ENCODE results near the gene SH2D5. TPM values are rescaled to one million over a fixed set of nuclear protein-coding genes. Genes with fewer than 3 reads are reported as not detected.
"Not testable (repeated sequence)": the region's sequence is repeated elsewhere in the genome, so short reads cannot be mapped to it uniquely, and the experiment has no call there.

Gene SH2D5
- total RNA-seq, 1 experiment from 2014 or later = 8.7 TPM

- H3K4me2 ChIP-seq (ENCODE audit: insufficient read depth, insufficient read length, low read length) = no peak overlapping the region
- H3K79me1 ChIP-seq (ENCODE audit: insufficient read depth, low read depth, low read length, poor library complexity, severe bottlenecking) = no peaks in the 10 kb centered on the region
- H2BK120ac ChIP-seq (ENCODE audit: low read depth, low read length, poor library complexity, severe bottlenecking) = no peak overlapping the region
- no peaks in the 10 kb centered on the region for H3K79me2 ChIP-seq (ENCODE audit: insufficient read depth, low read length)
- H3T11ph ChIP-seq (ENCODE audit: low read length) = no peak overlapping the region
- H2BK20ac ChIP-seq (ENCODE audit: low read depth, low read length, poor library complexity, severe bottlenecking) = no peak overlapping the region
- Mint-ChIP-seq H3K27me3 (ENCODE audit: low read depth) (peaks cover 49% of the 10 kb centered on the region), H3K4me1 (peaks cover 10 to 21% of the 10 kb centered on the region in 2 experiments), H3K36me3 (ENCODE audit: insufficient read depth in 1 of 3, low read depth in 3 of 3) (peaks cover 0 to 8% (median 0%) of the 10 kb centered on the region in 3 experiments; a peak in 1 of 7 replicates), H3K9me3 (no peaks in the 10 kb centered on the region), H3K4me3 (no peak overlapping the region), H3K27ac (no peak overlapping the region)
- WGBS (ENCODE audit: extremely low coverage, insufficient read length, low lambda C conversion rate) = no CpG with 5 or more reads among the region's 8 CpGs
- no peak overlapping the region for H2BK15ac ChIP-seq (ENCODE audit: low read depth, low read length)
- H3K27ac ChIP-seq (ENCODE audit: insufficient read length, low read depth, low read length) = no peak overlapping the region
- H3K4me1 ChIP-seq (ENCODE audit: insufficient read depth, low read length) = no peaks in the 10 kb centered on the region
- H3K9ac ChIP-seq (ENCODE audit: extremely low read depth, insufficient read length, low read length) = no peak overlapping the region
- no peak overlapping the region for H3K4ac ChIP-seq (ENCODE audit: low read depth, low read length)
- H3K23me2 ChIP-seq (ENCODE audit: insufficient read length, low read depth, low read length, poor library complexity, severe bottlenecking) = peaks cover 7% of the 10 kb centered on the region
- no peaks in the 10 kb centered on the region; the same call in 1 of the 2 replicates for H3K27me3 ChIP-seq (ENCODE audit: insufficient read depth, low read length)
- DNase-seq = no peak
- H4K20me1 ChIP-seq (ENCODE audit: control insufficient read depth, insufficient read depth, insufficient read length) = peaks cover 5% of the 10 kb centered on the region
- no peak overlapping the region for H2BK5ac ChIP-seq (ENCODE audit: insufficient read length, low read length)
- H4K5ac ChIP-seq (ENCODE audit: insufficient read length, low read depth, low read length) = no peak overlapping the region
- no peak overlapping the region for H2AFZ ChIP-seq (ENCODE audit: low read length)
- no peaks in the 10 kb centered on the region for H3K9me3 ChIP-seq (ENCODE audit: control insufficient read depth, low read depth, low read length)
- no peak overlapping the region for H3K23ac ChIP-seq (ENCODE audit: insufficient read length, low read depth, low read length)
- no peak overlapping the region for H4K8ac ChIP-seq (replicated peaks; ENCODE audit: insufficient read length, low read depth, low read length)
- H3K14ac ChIP-seq (ENCODE audit: insufficient read depth, low read length) = no peak overlapping the region
- H4K91ac ChIP-seq (ENCODE audit: insufficient read length, low read depth, low read length) = no peak overlapping the region
- H2AK5ac ChIP-seq (ENCODE audit: insufficient read length, low read length) = no peak overlapping the region
- H3K56ac ChIP-seq (ENCODE audit: insufficient read length, low read depth, low read length) = no peak overlapping the region
- no peak for TF ChIP-seq CTCF (conservative IDR thresholded peaks at IDR 0.05)
- H2BK12ac ChIP-seq (ENCODE audit: insufficient read length, low read depth, low read length) = no peak overlapping the region
- no peak overlapping the region for H3K18ac ChIP-seq (ENCODE audit: insufficient read length, low read depth, low read length)
These were observed 13.2 kb downstream of the SH2D5 start for GRCh38 chr1:20719261-20719660.

- H3K36me3 Mint-ChIP-seq (ENCODE audit: insufficient read depth in 1 of 3, low read depth in 3 of 3) = not testable (repeated sequence)
- H3K4me3 Mint-ChIP-seq = peak overlapping the region; percentile 67 to 81
These were observed 14.1 kb downstream of the SH2D5 start for GRCh38 chr1:20718343-20718882.

More at GRCh38 chr1:20718343-20718882, 14.1 kb downstream of the SH2D5 start:
- H4K20me1 ChIP-seq (ENCODE audit: control insufficient read depth, insufficient read depth, insufficient read length); H3K9me3 Mint-ChIP-seq; H2AK5ac ChIP-seq (ENCODE audit: insufficient read length, low read length); H3K27ac Mint-ChIP-seq; H4K8ac ChIP-seq (replicated peaks; ENCODE audit: insufficient read length, low read depth, low read length); H2AFZ ChIP-seq (ENCODE audit: low read length); H3K4ac ChIP-seq (ENCODE audit: low read depth, low read length); H2BK20ac ChIP-seq (ENCODE audit: low read depth, low read length, poor library complexity, severe bottlenecking); H2BK120ac ChIP-seq (ENCODE audit: low read depth, low read length, poor library complexity, severe bottlenecking); H3K79me2 ChIP-seq (ENCODE audit: insufficient read depth, low read length); H3K27me3 ChIP-seq (ENCODE audit: insufficient read depth, low read length); H3K9ac ChIP-seq (ENCODE audit: extremely low read depth, insufficient read length, low read length); H4K5ac ChIP-seq (ENCODE audit: insufficient read length, low read depth, low read length); H2BK5ac ChIP-seq (ENCODE audit: insufficient read length, low read length); H3K4me1 ChIP-seq (ENCODE audit: insufficient read depth, low read length); H3K79me1 ChIP-seq (ENCODE audit: insufficient read depth, low read depth, low read length, poor library complexity, severe bottlenecking); H3K18ac ChIP-seq (ENCODE audit: insufficient read length, low read depth, low read length); H4K91ac ChIP-seq (ENCODE audit: insufficient read length, low read depth, low read length); H3T11ph ChIP-seq (ENCODE audit: low read length); H3K56ac ChIP-seq (ENCODE audit: insufficient read length, low read depth, low read length); H3K9me3 ChIP-seq (ENCODE audit: control insufficient read depth, low read depth, low read length); H3K23me2 ChIP-seq (ENCODE audit: insufficient read length, low read depth, low read length, poor library complexity, severe bottlenecking); H3K27ac ChIP-seq (ENCODE audit: insufficient read length, low read depth, low read length); DNase-seq; H2BK12ac ChIP-seq (ENCODE audit: insufficient read length, low read depth, low read length); H2BK15ac ChIP-seq (ENCODE audit: low read depth, low read length); H3K23ac ChIP-seq (ENCODE audit: insufficient read length, low read depth, low read length): not testable (repeated sequence)
- H3K4me1 Mint-ChIP-seq = peaks cover 10 to 21% of the 10 kb centered on the region in 2 experiments
- peak overlapping the region; percentile 47 for H3K4me2 ChIP-seq (ENCODE audit: insufficient read depth, insufficient read length, low read length)
- peak overlapping the region; percentile 40; the same call in 1 of the 2 replicates for H3K14ac ChIP-seq (ENCODE audit: insufficient read depth, low read length)
- no CpG with 5 or more reads among the region's 17 CpGs for WGBS (ENCODE audit: extremely low coverage, insufficient read length, low lambda C conversion rate)
- H3K27me3 Mint-ChIP-seq (ENCODE audit: low read depth) = peaks cover 49% of the 10 kb centered on the region

All from H9 (cell line).